Fibroblast of lung (primary cell): ENCODE results near the gene RRBP1.

Source experiments
- EZH2 ChIP-seq: IDR thresholded peaks from 2 replicates; pipeline ENCODE4 v1.5.1; 2012; ENCODE audit warnings: low read length, control low read depth, mild to moderate bottlenecking; ENCODE audit errors: missing control alignments
- TF ChIP-seq, protein P1 (sequence below), 2 donors: IDR thresholded peaks in 1 of 2; conservative IDR thresholded peaks in 1 of 2; 1 replicate in 1 of 2; 2 replicates in 1 of 2; pipeline ENCODE4 v1.5.1; 2011 to 2012; ENCODE audit warnings: low read length in 2 of 2, control low read depth in 1 of 2, inconsistent platforms in 1 of 2, low read depth in 1 of 2, mild to moderate bottlenecking in 1 of 2

DNA sequence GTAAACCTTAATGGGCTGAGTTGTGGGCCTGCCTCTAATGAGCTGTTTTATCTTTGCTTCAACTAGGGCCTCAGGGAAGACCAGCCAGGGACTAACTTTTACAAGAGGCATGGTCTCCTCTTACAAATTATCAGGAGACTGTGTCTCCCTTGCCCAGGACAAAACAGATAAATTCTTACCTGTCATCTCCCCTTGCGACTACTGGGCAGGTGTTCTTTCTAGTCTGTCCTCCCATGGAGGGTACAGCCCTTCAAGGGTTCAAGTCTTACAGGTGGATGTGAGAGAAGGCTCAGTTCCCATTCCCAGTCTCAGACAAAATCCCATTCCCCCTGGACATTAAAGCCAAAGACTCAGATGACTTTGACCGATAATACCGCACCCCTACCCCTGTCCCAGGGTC is 13.6 kb downstream of the RRBP1 start:
- TF ChIP-seq, protein P1, sequence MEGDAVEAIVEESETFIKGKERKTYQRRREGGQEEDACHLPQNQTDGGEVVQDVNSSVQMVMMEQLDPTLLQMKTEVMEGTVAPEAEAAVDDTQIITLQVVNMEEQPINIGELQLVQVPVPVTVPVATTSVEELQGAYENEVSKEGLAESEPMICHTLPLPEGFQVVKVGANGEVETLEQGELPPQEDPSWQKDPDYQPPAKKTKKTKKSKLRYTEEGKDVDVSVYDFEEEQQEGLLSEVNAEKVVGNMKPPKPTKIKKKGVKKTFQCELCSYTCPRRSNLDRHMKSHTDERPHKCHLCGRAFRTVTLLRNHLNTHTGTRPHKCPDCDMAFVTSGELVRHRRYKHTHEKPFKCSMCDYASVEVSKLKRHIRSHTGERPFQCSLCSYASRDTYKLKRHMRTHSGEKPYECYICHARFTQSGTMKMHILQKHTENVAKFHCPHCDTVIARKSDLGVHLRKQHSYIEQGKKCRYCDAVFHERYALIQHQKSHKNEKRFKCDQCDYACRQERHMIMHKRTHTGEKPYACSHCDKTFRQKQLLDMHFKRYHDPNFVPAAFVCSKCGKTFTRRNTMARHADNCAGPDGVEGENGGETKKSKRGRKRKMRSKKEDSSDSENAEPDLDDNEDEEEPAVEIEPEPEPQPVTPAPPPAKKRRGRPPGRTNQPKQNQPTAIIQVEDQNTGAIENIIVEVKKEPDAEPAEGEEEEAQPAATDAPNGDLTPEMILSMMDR (conservative IDR thresholded peaks at IDR 0.05 in 1 of 2, IDR thresholded peaks at IDR 0.05 in 1 of 2; ENCODE audit: low read depth in 1 of 2, low read length in 2 of 2) = no peak
- no peak for TF ChIP-seq EZH2
